GM12878 (cell line): ENCODE data around the gene CCSER1. TPM values are rescaled to one million over a fixed set of nuclear protein-coding genes. Genes with fewer than 3 reads are reported as not detected.

Source experiments
- ATAC-seq: fragments of 200-7000 bp; cut with Tn5 transposase; 3 replicates; pipeline ENCODE4 v1.9.1; 2020; ENCODE audit warnings: mild to moderate bottlenecking, moderate library complexity
- BruUV-seq: library from RNA; stranded (reverse); fragments of 400-500 nt; replicated peaks from 2 replicates; lab custom pipeline; 2021; lab: Mats Ljungman, UMichigan
- CTCF ChIA-PET: fragments of 300-600 bp; sonication (Branson Sonifier 250); formaldehyde crosslinking; extraction: SDS; loops from one replicate; lab custom pipeline; 2021; ENCODE audit warnings: inconsistent platforms; lab: Yijun Ruan, JAX
- POLR2A ChIA-PET: fragments of 350-600 bp; formaldehyde crosslinking; extraction: SDS; loops from one replicate; lab custom pipeline; 2021; ENCODE audit warnings: inconsistent platforms; lab: Charles Lee
- RAD21 ChIA-PET: fragments of 300-600 bp; sonication (Branson Sonifier 250); formaldehyde crosslinking; loops from one replicate; lab custom pipeline; 2023; ENCODE audit warnings: antibody characterized with exemption; ENCODE audit not compliant: unreplicated experiment; lab: Charles Lee
- SMC1A ChIA-PET: fragments of 300-600 bp; sonication (Branson Sonifier 250); formaldehyde crosslinking; loops from one replicate; lab custom pipeline; 2023; ENCODE audit not compliant: unreplicated experiment, uncharacterized antibody; lab: Charles Lee
- DNase-seq: peaks from one replicate; pipeline ENCODE4 v3.0.0-alpha.2; 2011; ENCODE audit warnings: low read depth, low spot score
- FAIRE-seq: peaks from 3 replicates; lab custom pipeline; 2011; peaks lifted over from hg19 to GRCh38; lab: Jason Lieb, UNC
- H2AFZ ChIP-seq: 2 replicates; pipeline ENCODE4 v1.6.0; 2011; ENCODE audit warnings: low read depth, low read length, control low read depth; ENCODE audit not compliant: control insufficient read depth
- H3K27ac ChIP-seq: 2 replicates; pipeline ENCODE4 v1.5.1; 2011; ENCODE audit warnings: control low read depth; ENCODE audit not compliant: control insufficient read depth, insufficient read depth
- H3K27me3 ChIP-seq, 2 experiments: replicated peaks in 1 of 2; 2 replicates each; pipeline versions ENCODE4 v1.6.0 to v1.6.1; 2011; ENCODE audit warnings: low read length in 1 of 2; ENCODE audit not compliant: control insufficient read depth in 2 of 2, insufficient read depth in 2 of 2
- H3K36me3 ChIP-seq, 2 experiments: 2 replicates each; pipeline ENCODE4 v1.5.1; 2011; ENCODE audit warnings: low read length in 1 of 2; ENCODE audit not compliant: control insufficient read depth in 2 of 2, insufficient read depth in 2 of 2
- H3K4me1 ChIP-seq: 2 replicates; pipeline ENCODE4 v1.6.1; 2011; ENCODE audit warnings: mild to moderate bottlenecking, low read length, moderate library complexity, mixed read lengths; ENCODE audit not compliant: control insufficient read depth, insufficient read depth
- H3K4me2 ChIP-seq: 2 replicates; pipeline ENCODE4 v1.6.0; 2011; ENCODE audit warnings: control low read depth; ENCODE audit not compliant: control insufficient read depth, insufficient read depth
- H3K4me3 ChIP-seq: fragments of 200-600 bp; sonication (generic); 2 replicates; pipeline ENCODE4 v1.5.1; 2016
- H3K79me2 ChIP-seq: 2 replicates; pipeline ENCODE4 v1.6.0; 2011; ENCODE audit warnings: low read length; ENCODE audit not compliant: control insufficient read depth, insufficient read depth
- H3K9ac ChIP-seq: 2 replicates; pipeline ENCODE4 v1.8.0; 2011; ENCODE audit warnings: low read length, control low read depth, mixed read lengths; ENCODE audit not compliant: control insufficient read depth, insufficient read depth
- H3K9me3 ChIP-seq: replicated peaks from 3 replicates; pipeline ENCODE4 v1.5.1; 2011; ENCODE audit warnings: mild to moderate bottlenecking, low read length; ENCODE audit not compliant: control insufficient read depth, insufficient read depth
- H4K20me1 ChIP-seq: 2 replicates; pipeline ENCODE4 v1.6.0; 2011; ENCODE audit not compliant: control insufficient read depth, insufficient read depth
- ATF2 ChIP-seq: IDR thresholded peaks from 2 replicates; pipeline ENCODE4 v1.6.1; 2012; ENCODE audit warnings: low read length, inconsistent platforms
- ATF3 ChIP-seq: IDR thresholded peaks from 2 replicates; pipeline ENCODE4 v1.6.1; 2011; ENCODE audit warnings: low read depth, mild to moderate bottlenecking, low read length, moderate library complexity, borderline replicate concordance; ENCODE audit errors: extremely low read depth
- BHLHE40 ChIP-seq, 2 experiments: fragments of 450-650 bp in 1 of 2; IDR thresholded peaks; 2 replicates each; pipeline ENCODE4 v1.6.1; 2011 to 2017; ENCODE audit warnings: low read depth in 2 of 2, borderline replicate concordance in 1 of 2, improper control_type of control experiment in 1 of 2, low read length in 1 of 2, mild to moderate bottlenecking in 1 of 2
- CBFB ChIP-seq: IDR thresholded peaks from 2 replicates; pipeline ENCODE4 v1.6.1; 2016; ENCODE audit warnings: antibody characterized with exemption, low read depth
- CHD4 ChIP-seq: fragments of 200-600 bp; sonication (generic); IDR thresholded peaks from 2 replicates; pipeline ENCODE4 v1.6.1; 2016; ENCODE audit warnings: mild to moderate bottlenecking
- ESRRA ChIP-seq: IDR thresholded peaks from 2 replicates; pipeline ENCODE4 v1.6.1; 2012; ENCODE audit warnings: mild to moderate bottlenecking, low read length, improper control_type of control experiment
- MAX ChIP-seq: IDR thresholded peaks from 2 replicates; pipeline ENCODE4 v1.6.1; 2012; ENCODE audit warnings: low read depth, low read length, improper control_type of control experiment
- NBN ChIP-seq: fragments of 450-650 bp; IDR thresholded peaks from 2 replicates; pipeline ENCODE4 v1.6.1; 2016
- PBX3 ChIP-seq: IDR thresholded peaks from 2 replicates; pipeline ENCODE4 v1.6.1; 2011; ENCODE audit warnings: mild to moderate bottlenecking, low read depth, low read length, moderate library complexity; ENCODE audit not compliant: insufficient replicate concordance
- RELB ChIP-seq: fragments of 450-650 bp; IDR thresholded peaks from 2 replicates; pipeline ENCODE4 v1.6.1; 2017; ENCODE audit warnings: low read depth, mild to moderate bottlenecking, moderate library complexity
- SIX5 ChIP-seq: IDR thresholded peaks from 2 replicates; pipeline ENCODE4 v1.6.1; 2011; ENCODE audit warnings: mild to moderate bottlenecking, low read depth, low read length, moderate library complexity; ENCODE audit not compliant: severe bottlenecking
- SMARCA5 ChIP-seq: fragments of 450-650 bp; IDR thresholded peaks from 2 replicates; pipeline ENCODE4 v1.6.1; 2017; ENCODE audit warnings: mild to moderate bottlenecking
- SUZ12 ChIP-seq: fragments of 200-600 bp; sonication (generic); IDR thresholded peaks from one replicate; pipeline ENCODE4 v1.6.1; 2018; ENCODE audit warnings: antibody characterized with exemption, mild to moderate bottlenecking; ENCODE audit not compliant: unreplicated experiment
- TCF12 ChIP-seq: IDR thresholded peaks from 2 replicates; pipeline ENCODE4 v1.6.1; 2011; ENCODE audit warnings: low read depth, mild to moderate bottlenecking, low read length
- ZBTB40 ChIP-seq: fragments of 450-650 bp; IDR thresholded peaks from 2 replicates; pipeline ENCODE4 v1.6.1; 2016; ENCODE audit warnings: mild to moderate bottlenecking, moderate library complexity, borderline replicate concordance
- WGBS: methylation state at CpG from one replicate; pipeline ENCODE4 v1.1.6; 2016; ENCODE audit warnings: low lambda C conversion rate; ENCODE audit not compliant: insufficient replicate concordance, insufficient coverage; ENCODE audit errors: missing lambda C conversion rate; 5-methylcytosine and 5-hydroxymethylcytosine counted together
- in situ Hi-C: fragments of 300-500 bp; cut with MboI; formaldehyde crosslinking; loops from 9 replicates; pipeline ENCODE4 v1.14.3; 2018; ENCODE audit warnings: mixed read lengths
- intact Hi-C: fragments of 100-400 bp; cut with micrococcal nuclease; formaldehyde crosslinking; loops from one replicate; pipeline ENCODE4 v1.14.2; 2022; ENCODE audit not compliant: unreplicated experiment
- polyA plus RNA-seq, 11 experiments: library from polyadenylated mRNA; depleted of rRNA in 4 of 11; unstranded in 6 of 11; stranded (reverse) in 5 of 11; fragments of >200 nt; fragmentation: Nextera tagmentation in 4 of 11; fragmentation: Illumina TruSeq in 1 of 11; extraction: Ambion mirVana in 4 of 11; extraction: Trizol in 1 of 11; gene quantifications; 1 replicate in 1 of 11; 2 replicates in 10 of 11; pipeline versions ENCODE4 v1.2.1 to v1.2.3, GENCODE V29; 2011 to 2016; ENCODE audit warnings: inconsistent platforms in 2 of 11, missing spikeins in 2 of 11, low read depth in 1 of 11
- total RNA-seq, 4 experiments: library from RNA; depleted of rRNA in 3 of 4; stranded (reverse); fragments of >200 nt in 3 of 4; fragmentation: Illumina TruSeq in 1 of 4; extraction: Trizol in 1 of 4; gene quantifications; 2 replicates each; pipeline versions ENCODE4 v1.2.1 to v1.2.3, GENCODE V29; 2013 to 2021

Gene CCSER1
- total and polyA plus RNA-seq, 10 of the 15 experiments (the other 5 are each of a cell fraction or from before 2014, with no cell fraction given), result 0.22 to 2.7 (median 1.0) TPM

GRCh38 chr4:91065117-91065516 lies 937.9 kb downstream of the CCSER1 start:
- DNase-seq, result no peak
- TF ChIP-seq BHLHE40 (IDR thresholded peaks at IDR 0.05; ENCODE audit: borderline replicate concordance in 1 of 2, low read depth in 2 of 2, low read length in 1 of 2) (no peak), ESRRA (no peak), ATF3 (no peak), SMARCA5 (no peak), TCF12 (no peak), CBFB (no peak), ZBTB40 (no peak), RELB (no peak), ATF2 (no peak), PBX3 (no peak), SIX5 (no peak), SUZ12 (no peak), NBN (no peak), CHD4 (no peak), MAX (no peak)
- TF ChIP-seq, all 136 proteins: peak for 0
- intact Hi-C loops (no loop called here), in situ Hi-C loops (no loop called here)
- no peak overlapping the region for H3K9ac ChIP-seq
- H3K79me2 ChIP-seq, result no peaks in the 10 kb centered on the region
- H3K9me3 ChIP-seq, result no peaks in the 10 kb centered on the region
- H3K27ac ChIP-seq, result no peak overlapping the region
- ChIA-PET SMC1A (no interaction called here), CTCF (no interaction called here), POLR2A (no interaction called here), RAD21 (no interaction called here)
- FAIRE-seq (no peak), ATAC-seq (no peak)
- no peaks in the 10 kb centered on the region for H3K36me3 ChIP-seq
- no peaks in the 10 kb centered on the region for H3K27me3 ChIP-seq
- H3K4me3 ChIP-seq, result no peak overlapping the region
- no peak overlapping the region for H3K4me2 ChIP-seq
- 2% methylated on average over 2 of the region's 2 CpGs for WGBS
- no peak overlapping the region for H2AFZ ChIP-seq
- no TSS peak for BruUV-seq
- no peaks in the 10 kb centered on the region for H3K4me1 ChIP-seq
- H4K20me1 ChIP-seq, result no peaks in the 10 kb centered on the region
